GM11168 (cell line): ENCODE results near the gene MTA2.

Experiments used
- in situ Hi-C: fragments of 300-500 bp; cut with MboI; formaldehyde crosslinking; loops from one replicate; pipeline ENCODE4 v1.12.0; 2022; ENCODE audit warnings: low sequenced_read_pairs; ENCODE audit not compliant: unreplicated experiment

MTA2 gene

GRCh38 chr11:62613291-62613778 is 11.7 kb upstream of the MTA2 start:
- in situ Hi-C loops, result no loop called here

DNA sequence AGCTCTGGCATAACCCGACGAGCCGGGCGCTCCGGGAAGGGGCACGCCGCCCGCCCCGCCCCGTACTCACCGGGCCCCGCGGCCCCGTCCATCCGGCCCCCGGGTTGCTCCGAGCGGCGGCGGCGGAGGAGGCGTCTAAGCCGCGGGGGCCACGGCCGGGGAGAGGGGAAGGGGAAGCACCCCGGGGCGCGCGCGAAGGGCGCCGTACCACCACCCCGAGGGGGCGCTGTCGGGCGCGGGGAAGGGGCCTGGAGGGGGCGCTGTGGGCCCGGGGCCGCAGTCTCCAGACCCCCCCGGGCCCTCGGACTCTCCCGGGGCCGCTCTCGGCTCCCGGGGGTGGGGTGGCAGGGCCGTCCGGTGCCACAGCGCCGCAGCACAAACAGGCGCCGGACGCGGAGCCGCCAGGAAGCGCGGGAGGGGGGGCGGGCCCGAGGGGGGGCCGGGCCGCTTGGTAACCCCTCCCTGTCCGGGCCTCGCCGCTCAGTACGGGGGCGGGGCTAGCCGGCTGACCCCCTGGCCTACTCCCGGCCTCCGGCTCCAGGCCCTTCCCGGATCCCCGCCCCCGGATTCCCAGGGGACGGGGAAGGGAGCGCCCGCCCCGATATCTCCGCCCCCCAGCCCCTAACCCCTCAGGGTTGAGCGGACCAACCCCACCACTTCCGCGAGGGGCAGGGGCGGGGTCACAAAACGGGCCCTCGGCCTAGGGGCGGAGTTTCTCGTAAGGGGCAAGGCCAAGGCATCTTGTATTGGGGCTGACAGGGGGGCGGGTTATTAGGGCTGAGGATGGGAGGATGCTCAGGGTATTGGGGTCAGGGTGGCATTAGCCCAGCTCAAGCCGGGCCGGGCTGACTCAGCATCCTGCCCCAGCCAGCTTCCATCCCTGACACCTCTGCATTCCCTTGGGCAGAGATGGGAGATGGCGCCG is 11.0 kb upstream of the MTA2 start, which contains the start of the genes EML3 and ROM1:
EML3 (minus strand) TSS at position 410 of the 925 bp plus-strand sequence; CDS start at position 92, 318 bp downstream.
ROM1 (plus strand) TSS at position 892 of the 925 bp plus-strand sequence; CDS start at position 917, 25 bp downstream.
- in situ Hi-C loops, result no loop called here

DNA sequence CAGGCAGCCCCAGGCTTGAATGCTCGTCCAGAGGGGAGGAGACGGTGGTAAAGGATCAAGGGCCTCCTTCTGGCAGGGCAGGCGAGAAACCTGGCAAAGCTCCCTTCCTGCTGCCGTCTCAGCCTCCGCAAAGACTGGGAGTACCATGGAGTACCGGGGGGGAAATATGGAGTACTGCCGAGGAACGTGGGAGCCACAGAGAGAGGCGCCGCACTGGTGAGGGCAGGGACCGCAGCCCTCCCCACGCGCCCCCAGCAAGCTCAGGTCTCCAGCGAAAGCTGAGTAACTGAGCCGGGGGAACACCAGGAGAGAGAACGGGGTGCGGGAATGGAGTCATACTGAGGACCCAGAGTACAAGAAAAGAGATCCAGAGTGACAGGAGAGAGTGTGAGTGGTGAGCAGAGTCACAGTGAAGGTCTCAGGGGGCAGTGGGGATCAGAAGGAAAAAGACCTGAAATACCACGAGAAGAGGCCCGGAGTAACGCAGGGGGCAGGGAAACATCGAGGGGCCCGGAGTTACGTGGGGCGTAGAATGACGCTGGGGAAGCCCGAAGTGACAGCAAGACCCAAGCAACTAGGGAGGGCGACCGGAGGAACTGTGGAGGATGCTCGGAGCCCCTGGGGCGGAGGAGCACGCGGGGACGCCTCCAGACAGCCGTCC is 10.2 kb upstream of the MTA2 start:
- in situ Hi-C loops, result no loop called here

DNA sequence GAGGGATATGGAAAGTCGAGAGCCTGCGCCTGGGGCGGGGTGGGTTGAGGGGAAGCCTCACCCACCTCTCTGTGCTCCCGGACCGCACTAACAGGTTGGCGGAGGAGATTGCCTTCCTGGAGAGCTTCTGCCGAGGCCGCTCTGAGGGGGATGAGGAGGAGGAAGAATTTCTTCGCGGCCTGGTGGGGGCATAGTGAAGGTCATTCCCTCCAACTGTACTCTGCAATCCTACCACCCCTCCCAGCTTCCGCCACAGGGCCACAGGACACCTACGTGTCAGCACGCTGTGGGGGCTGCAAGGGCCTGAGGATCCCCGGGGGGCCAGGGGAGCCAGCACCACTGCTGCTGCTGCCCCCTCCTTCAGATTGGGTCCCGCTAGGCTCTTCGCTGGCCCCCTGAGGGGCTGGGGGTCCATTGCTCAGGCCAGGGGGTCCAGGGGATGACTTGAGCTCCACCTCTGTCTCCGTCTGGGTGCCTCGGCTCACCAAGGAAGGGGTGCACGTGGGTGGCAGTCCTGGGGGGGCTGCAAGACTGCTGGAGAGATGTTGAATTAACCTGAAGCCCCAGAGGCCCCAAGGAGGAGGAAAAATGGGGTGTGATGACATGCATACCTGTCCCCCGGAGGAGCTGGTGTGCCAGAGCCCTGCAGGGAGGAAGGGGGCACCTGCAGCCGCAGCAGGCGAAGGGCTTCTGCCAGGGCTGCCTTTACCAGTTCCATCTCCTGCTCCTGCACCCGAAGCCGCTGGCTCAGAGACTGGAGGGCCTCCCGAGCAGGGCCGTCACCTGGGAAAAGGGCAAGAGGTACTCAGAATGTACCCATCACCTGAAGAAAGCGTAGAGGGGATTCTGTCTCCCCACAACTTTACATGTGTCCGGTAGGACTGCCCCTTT is 9.4 kb upstream of the MTA2 start:
- in situ Hi-C loops, result no loop called here

- in situ Hi-C loops, result no loop called here
Observed at GRCh38 chr11:62610403-62610802, 8.7 kb upstream of the MTA2 start.

GRCh38 chr11:62608776-62609175 is 7.1 kb upstream of the MTA2 start:
- in situ Hi-C loops, result no loop called here

- in situ Hi-C loops, result no loop called here
Observed at GRCh38 chr11:62607714-62608113, 6.0 kb upstream of the MTA2 start.

DNA sequence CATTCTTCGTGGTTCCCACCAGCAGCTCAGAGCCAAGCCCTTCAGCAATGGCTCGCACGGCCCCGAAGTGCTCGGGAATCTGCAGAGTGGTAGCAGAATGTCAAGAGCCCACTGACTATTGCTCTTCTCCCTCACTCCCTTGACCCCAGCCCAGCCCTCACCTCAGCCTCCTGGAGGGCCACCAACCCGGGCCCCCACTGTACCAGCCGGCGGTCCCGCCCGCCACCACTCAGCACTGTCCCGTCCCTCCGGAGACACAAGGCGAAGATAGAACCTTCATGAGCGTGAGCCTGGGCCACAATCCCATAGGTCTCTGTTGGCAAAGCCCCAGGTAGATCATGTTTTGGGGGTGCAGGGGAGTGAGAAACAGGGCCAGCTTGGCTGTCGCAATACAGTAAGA is 4.2 kb upstream of the MTA2 start:
- in situ Hi-C loops, result no loop called here

GRCh38 chr11:62605467-62605866 is 3.8 kb upstream of the MTA2 start:
- in situ Hi-C loops, result no loop called here

- in situ Hi-C loops, result no loop called here
Observed at GRCh38 chr11:62604460-62605120, 2.9 kb upstream of the MTA2 start.

DNA sequence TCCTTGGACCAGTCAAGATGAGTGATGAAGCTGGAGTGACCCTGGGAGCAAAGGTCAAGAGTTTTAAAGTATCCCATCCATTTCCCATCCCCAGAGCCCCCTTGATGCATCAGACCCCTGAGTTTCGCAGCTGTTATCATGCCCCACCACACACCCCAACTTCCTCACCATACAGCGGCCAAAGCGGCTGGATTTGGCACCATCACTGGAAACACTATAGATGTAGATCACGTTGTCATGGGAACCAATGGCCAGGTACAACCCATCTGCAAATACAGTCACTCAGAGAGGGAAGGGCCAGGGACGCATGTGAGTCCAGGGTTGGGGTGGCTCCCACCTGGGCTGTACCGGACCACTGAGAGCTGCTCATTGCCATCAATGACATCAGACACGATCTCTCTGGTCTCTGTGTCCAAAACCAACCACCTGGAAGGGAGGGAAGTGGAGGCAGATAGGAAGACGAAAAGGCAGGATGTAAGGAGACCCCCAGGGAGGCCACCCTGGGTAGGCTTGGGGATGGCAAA is 2.2 kb upstream of the MTA2 start:
- in situ Hi-C loops, result no loop called here

GRCh38 chr11:62603072-62603408 is 1.4 kb upstream of the MTA2 start:
- in situ Hi-C loops, result no loop called here

- in situ Hi-C loops, result no loop called here
Observed at GRCh38 chr11:62602141-62603071, 741 bp upstream of the MTA2 start.

DNA sequence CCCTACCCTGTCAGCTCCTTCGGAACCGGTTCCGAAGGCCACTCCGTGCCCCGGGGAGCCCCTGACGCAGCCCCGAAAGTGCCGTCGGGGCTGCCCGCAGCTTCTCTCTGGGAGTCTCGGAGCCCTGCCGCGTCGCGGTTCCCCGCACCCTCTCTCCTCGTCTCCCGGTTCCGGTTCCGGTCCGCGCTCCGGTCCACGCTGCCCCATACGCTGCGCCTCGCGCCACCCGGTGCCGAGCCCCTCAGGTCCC is 618 bp downstream of the MTA2 start:
- in situ Hi-C loops, result no loop called here

GRCh38 chr11:62600367-62601121 is 1.1 kb downstream of the MTA2 start:
- in situ Hi-C loops, result no loop called here

GRCh38 chr11:62599901-62600300 is 1.8 kb downstream of the MTA2 start:
- in situ Hi-C loops, result no loop called here

DNA sequence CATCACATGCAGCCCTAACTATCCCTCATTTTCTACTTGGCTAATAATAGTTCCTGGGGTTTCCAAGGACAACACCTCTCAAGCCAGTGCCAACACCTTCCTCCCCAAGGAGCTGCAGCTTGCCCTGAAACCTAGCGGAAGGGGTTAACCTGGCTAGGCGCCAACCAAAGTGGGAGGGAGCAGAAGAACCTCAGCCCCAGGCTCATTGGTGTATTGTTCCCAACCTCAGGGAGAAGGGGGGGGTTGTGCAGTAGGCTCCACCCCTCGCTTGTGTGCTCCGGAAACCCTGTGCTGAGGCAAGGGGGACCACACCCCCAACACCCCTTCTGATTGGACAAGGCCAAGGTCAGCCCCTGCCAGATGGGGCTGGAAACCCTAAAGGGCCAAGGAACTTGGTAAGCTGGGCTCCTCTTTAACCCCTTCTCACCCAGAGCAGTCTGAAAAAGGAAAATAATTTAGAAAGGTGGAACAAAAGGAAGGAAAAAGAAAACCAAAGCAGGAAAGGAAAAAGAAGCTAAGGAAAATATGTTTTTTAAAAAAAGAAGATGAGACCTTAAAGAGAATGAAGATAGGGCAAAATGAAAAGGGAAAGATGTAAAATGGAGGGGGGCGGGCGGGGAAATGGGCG is 2.5 kb downstream of the MTA2 start:
- in situ Hi-C loops, result no loop called here

- in situ Hi-C loops, result no loop called here
Observed at GRCh38 chr11:62595124-62595523, 6.5 kb downstream of the MTA2 start.
